Activated CD4-positive, alpha-beta T cell treated with anti-CD3 and anti-CD28 coated beads for 36 hours (primary cell): Measurements from ENCODE around the gene MTHFSD. TPM values are rescaled to one million over a fixed set of nuclear protein-coding genes. Genes with fewer than 3 reads are reported as not detected.

Source experiments
- ATAC-seq: fragments of 200-7000 bp; cut with Tn5 transposase; one replicate; pipeline ENCODE4 v1.10.0; 2021; ENCODE audit warnings: mild to moderate bottlenecking, moderate library complexity
- CTCF ChIA-PET: fragments of 350-600 bp; sonication (Branson Sonifier 250); formaldehyde crosslinking; loops from one replicate; lab custom pipeline; 2021; ENCODE audit warnings: antibody characterized with exemption; lab: Charles Lee
- POLR2A ChIA-PET: fragments of 350-600 bp; sonication (Branson Sonifier 250); formaldehyde crosslinking; loops from one replicate; lab custom pipeline; 2021; ENCODE audit warnings: antibody characterized with exemption, inconsistent platforms; lab: Charles Lee
- DNase-seq: peaks from one replicate; pipeline ENCODE4 v3.0.0-alpha.2; 2020
- H3K27ac Mint-ChIP-seq: one replicate; pipeline ENCODE4 v1.8.0; 2021; ENCODE audit warnings: mixed read lengths
- H3K27me3 Mint-ChIP-seq: one replicate; pipeline ENCODE4 v1.8.0; 2021; ENCODE audit warnings: mixed read lengths
- H3K36me3 Mint-ChIP-seq: one replicate; pipeline ENCODE4 v1.8.0; 2021; ENCODE audit warnings: low read depth, mixed read lengths
- H3K4me1 Mint-ChIP-seq: one replicate; pipeline ENCODE4 v1.8.0; 2021; ENCODE audit warnings: mixed read lengths
- H3K4me3 Mint-ChIP-seq: one replicate; pipeline ENCODE4 v1.8.0; 2021; ENCODE audit warnings: mild to moderate bottlenecking, moderate library complexity, mixed read lengths
- H3K9me3 Mint-ChIP-seq: one replicate; pipeline ENCODE4 v1.8.0; 2021; ENCODE audit warnings: low read depth, mixed read lengths
- intact Hi-C, 2 experiments: fragments of 100-400 bp; cut with DNase I in 1 of 2; cut with micrococcal nuclease in 1 of 2; formaldehyde crosslinking; loops; one replicate each; pipeline versions ENCODE4 v1.14.2 to v1.15.1; 2022 to 2024; cut with DNase I, micrococcal nuclease
- total RNA-seq, 2 experiments: library from RNA; stranded (reverse); gene quantifications; one replicate each; pipeline ENCODE4 v1.2.3, GENCODE V29; 2021

MTHFSD gene
- total RNA-seq, 2 experiments from 2014 or later = 21.2 to 22.1 TPM

GRCh38 chr16:86521236-86522197 is 33.5 kb downstream of the MTHFSD start:
- no peak for ATAC-seq
- CTCF ChIA-PET = interaction anchor here (0.5 to 0.7 kb wide), 3 partner anchors 17 to 71 kb away, joined by 3 read pairs; no protein-coding TSS in a partner anchor
- no peak for DNase-seq
- Mint-ChIP-seq H3K27ac (no peak overlapping the region), H3K36me3 (no peaks in the 10 kb centered on the region), H3K9me3 (no peaks in the 10 kb centered on the region), H3K4me1 (peaks cover 3% of the 10 kb centered on the region), H3K27me3 (peaks cover 28% of the 10 kb centered on the region), H3K4me3 (no peak overlapping the region)
- POLR2A ChIA-PET = no interaction called here
- intact Hi-C loops = loop anchor here (2.0 kb wide), 2 partner anchors 449 to 701 kb away; no protein-coding TSS in a partner anchor

- Mint-ChIP-seq H3K27me3 (peaks cover 30% of the 10 kb centered on the region), H3K27ac (no peak overlapping the region), H3K4me1 (peaks cover 3% of the 10 kb centered on the region), H3K4me3 (no peak overlapping the region), H3K9me3 (no peaks in the 10 kb centered on the region), H3K36me3 (no peaks in the 10 kb centered on the region)
- intact Hi-C loops = loop anchor here (1.0 to 2.0 kb wide), 5 partner anchors 180 to 700 kb away; no protein-coding TSS in a partner anchor
- ChIA-PET POLR2A (no interaction called here), CTCF (interaction anchor here (0.6 to 1.0 kb wide), 3 partner anchors 17 to 558 kb away, joined by 3 to 5 read pairs (median 3); no protein-coding TSS in a partner anchor)
- no peak for ATAC-seq
- no peak for DNase-seq
Observed at GRCh38 chr16:86520317-86521210, 34.5 kb downstream of the MTHFSD start.

GRCh38 chr16:86519649-86520316 is 35.3 kb downstream of the MTHFSD start:
- DNase-seq (peak; percentile 74), ATAC-seq (peak; percentile 39)
- no peak overlapping the region for H3K4me3 Mint-ChIP-seq
- H3K27me3 Mint-ChIP-seq = peaks cover 35% of the 10 kb centered on the region
- CTCF ChIA-PET = interaction anchor here (1.0 to 1.3 kb wide), 2 partner anchors 18 to 476 kb away, joined by 3 read pairs; no protein-coding TSS in a partner anchor
- no peaks in the 10 kb centered on the region for H3K36me3 Mint-ChIP-seq
- no peaks in the 10 kb centered on the region for H3K9me3 Mint-ChIP-seq
- intact Hi-C loops = loop anchor here (1.0 to 2.0 kb wide), 5 partner anchors 179 to 699 kb away; no protein-coding TSS in a partner anchor
- POLR2A ChIA-PET = no interaction called here
- no peak overlapping the region for H3K27ac Mint-ChIP-seq
- peaks cover 3% of the 10 kb centered on the region for H3K4me1 Mint-ChIP-seq

GRCh38 chr16:86519007-86519648 is 35.9 kb downstream of the MTHFSD start:
- no peaks in the 10 kb centered on the region for H3K36me3 Mint-ChIP-seq
- no peak for ATAC-seq
- ChIA-PET POLR2A (no interaction called here), CTCF (interaction anchor here (0.6 to 1.5 kb wide), 6 partner anchors 18 to 475 kb away, joined by 3 to 9 read pairs (median 4); no protein-coding TSS in a partner anchor)
- DNase-seq = no peak
- no peak overlapping the region for H3K4me3 Mint-ChIP-seq
- intact Hi-C loops = no loop called here
- H3K27ac Mint-ChIP-seq = no peak overlapping the region
- peaks cover 40% of the 10 kb centered on the region for H3K27me3 Mint-ChIP-seq
- no peaks in the 10 kb centered on the region for H3K9me3 Mint-ChIP-seq
- peaks cover 3% of the 10 kb centered on the region for H3K4me1 Mint-ChIP-seq

GRCh38 chr16:86517652-86518258 is 37.3 kb downstream of the MTHFSD start:
- DNase-seq (peak; percentile 68), ATAC-seq (peak; percentile 58)
- Mint-ChIP-seq H3K4me1 (peaks cover 6% of the 10 kb centered on the region), H3K36me3 (no peaks in the 10 kb centered on the region), H3K27ac (no peak overlapping the region), H3K4me3 (no peak overlapping the region), H3K9me3 (no peaks in the 10 kb centered on the region), H3K27me3 (peaks cover 52% of the 10 kb centered on the region)
- ChIA-PET POLR2A (interaction anchor here (0.5 kb wide), 1 partner anchor 494 kb away, joined by 3 read pairs; no protein-coding TSS in a partner anchor), CTCF (interaction anchor here (0.6 to 1.6 kb wide), 15 partner anchors 12 to 698 kb away, joined by 3 to 9 read pairs (median 4); no protein-coding TSS in a partner anchor)
- intact Hi-C loops = no loop called here

- no peaks in the 10 kb centered on the region for H3K36me3 Mint-ChIP-seq
- H3K4me3 Mint-ChIP-seq = no peak overlapping the region
- no peak overlapping the region for H3K27ac Mint-ChIP-seq
- DNase-seq = no peak
- H3K9me3 Mint-ChIP-seq = no peaks in the 10 kb centered on the region
- ChIA-PET POLR2A (no interaction called here), CTCF (interaction anchor here (0.6 to 1.6 kb wide), 9 partner anchors 29 to 698 kb away, joined by 3 to 6 read pairs (median 3); no protein-coding TSS in a partner anchor)
- no peak for ATAC-seq
- H3K27me3 Mint-ChIP-seq = peaks cover 53% of the 10 kb centered on the region
- intact Hi-C loops = no loop called here
- H3K4me1 Mint-ChIP-seq = peaks cover 6% of the 10 kb centered on the region
Observed at GRCh38 chr16:86517033-86517432, 38.0 kb downstream of the MTHFSD start.

- Mint-ChIP-seq H3K27ac (no peak overlapping the region), H3K27me3 (peaks cover 54% of the 10 kb centered on the region), H3K4me1 (peaks cover 7% of the 10 kb centered on the region), H3K36me3 (no peaks in the 10 kb centered on the region), H3K9me3 (no peaks in the 10 kb centered on the region), H3K4me3 (no peak overlapping the region)
- POLR2A ChIA-PET = no interaction called here
- DNase-seq (no peak), ATAC-seq (no peak)
- intact Hi-C loops = no loop called here
- CTCF ChIA-PET = interaction anchor here (0.6 to 1.6 kb wide), 5 partner anchors 441 to 695 kb away, joined by 3 to 6 read pairs (median 3); no protein-coding TSS in a partner anchor
Observed at GRCh38 chr16:86516623-86517003, 38.4 kb downstream of the MTHFSD start.

- no peaks in the 10 kb centered on the region for H3K9me3 Mint-ChIP-seq
- ATAC-seq = no peak
- intact Hi-C loops = loop anchor here in 1 of 2 experiments (2.0 kb wide), 1 partner anchor 17 kb away; no protein-coding TSS in a partner anchor
- H3K27me3 Mint-ChIP-seq = peaks cover 55% of the 10 kb centered on the region
- H3K36me3 Mint-ChIP-seq = no peaks in the 10 kb centered on the region
- ChIA-PET POLR2A (no interaction called here), CTCF (interaction anchor here (0.6 to 1.6 kb wide), 5 partner anchors 441 to 695 kb away, joined by 3 to 6 read pairs (median 3); no protein-coding TSS in a partner anchor)
- H3K27ac Mint-ChIP-seq = no peak overlapping the region
- H3K4me3 Mint-ChIP-seq = no peak overlapping the region
- DNase-seq = no peak
- H3K4me1 Mint-ChIP-seq = peaks cover 10% of the 10 kb centered on the region
Observed at GRCh38 chr16:86515777-86516622, 39.0 kb downstream of the MTHFSD start.

GRCh38 chr16:86515413-86515776 is 39.6 kb downstream of the MTHFSD start:
- no peak for ATAC-seq
- no peaks in the 10 kb centered on the region for H3K36me3 Mint-ChIP-seq
- CTCF ChIA-PET = no interaction called here
- POLR2A ChIA-PET = no interaction called here
- H3K27ac Mint-ChIP-seq = no peak overlapping the region
- H3K9me3 Mint-ChIP-seq = no peaks in the 10 kb centered on the region
- H3K4me1 Mint-ChIP-seq = peaks cover 11% of the 10 kb centered on the region
- peaks cover 57% of the 10 kb centered on the region for H3K27me3 Mint-ChIP-seq
- no peak for DNase-seq
- H3K4me3 Mint-ChIP-seq = no peak overlapping the region
- intact Hi-C loops = loop anchor here in 1 of 2 experiments (2.0 kb wide), 1 partner anchor 17 kb away; no protein-coding TSS in a partner anchor
